ENCODE data around the gene PAQR3.

Gene PAQR3

GRCh38 chr4:78862314-78862737 lies 76.9 kb downstream of the PAQR3 start:
- no peak for DNase-seq

Measured in hypothalamus (tissue), 51 donors.